Lower lobe of right lung (tissue), 2 donors: Measurements from ENCODE around the gene ABCC4. TPM values are rescaled to one million over a fixed set of nuclear protein-coding genes. Genes with fewer than 3 reads are reported as not detected.
A peak's percentile ranks its signal among the peaks of the same experiment; 100 is the strongest.

Experiments used
- ATAC-seq, 2 donors: fragments of 200-7000 bp; cut with Tn5 transposase; one replicate each; pipeline ENCODE4 v1.9.1; 2020 to 2022; ENCODE audit warnings: mild to moderate bottlenecking in 2 of 2, moderate library complexity in 2 of 2
- DNase-seq: peaks from one replicate; pipeline ENCODE4 v3.0.0-alpha.2; 2020
- H3K27ac ChIP-seq: fragments of 200-600 bp; one replicate; pipeline ENCODE4 v1.8.0; 2022
- H3K27me3 ChIP-seq: fragments of 200-600 bp; one replicate; pipeline ENCODE4 v1.8.0; 2022; ENCODE audit warnings: low read depth
- H3K36me3 ChIP-seq: fragments of 200-600 bp; one replicate; pipeline ENCODE4 v1.8.0; 2022; ENCODE audit warnings: mild to moderate bottlenecking
- H3K4me1 ChIP-seq: fragments of 200-600 bp; one replicate; pipeline ENCODE4 v1.8.0; 2022
- H3K4me3 ChIP-seq: fragments of 200-600 bp; one replicate; pipeline ENCODE4 v1.8.0; 2022; ENCODE audit warnings: mild to moderate bottlenecking
- H3K9me3 ChIP-seq: fragments of 200-600 bp; one replicate; pipeline ENCODE4 v1.8.0; 2022
- intact Hi-C: fragments of 100-400 bp; cut with DNase I; formaldehyde crosslinking; loops from one replicate; pipeline ENCODE4 v1.11.0; 2022
- total RNA-seq: library from RNA; stranded (reverse); fragmentation: NEBNext Ultra II Directional; extraction: Animal tissue kit (Norgen Biotek cat#: 25700); gene quantifications from one replicate; pipeline ENCODE4 v1.2.1, GENCODE V29; 2021
- TF ChIP-seq, protein P1 (sequence below): fragments of 200-600 bp; IDR thresholded peaks from one replicate; pipeline ENCODE4 v1.8.0; 2022; ENCODE audit warnings: antibody characterized with exemption, mild to moderate bottlenecking
- donor health status: DM: no; HTN: yes; CAD: no; lungs with severe emphysema.

Gene ABCC4
- total RNA-seq, 1 donor from 2014 or later: 32.2 TPM

DNA sequence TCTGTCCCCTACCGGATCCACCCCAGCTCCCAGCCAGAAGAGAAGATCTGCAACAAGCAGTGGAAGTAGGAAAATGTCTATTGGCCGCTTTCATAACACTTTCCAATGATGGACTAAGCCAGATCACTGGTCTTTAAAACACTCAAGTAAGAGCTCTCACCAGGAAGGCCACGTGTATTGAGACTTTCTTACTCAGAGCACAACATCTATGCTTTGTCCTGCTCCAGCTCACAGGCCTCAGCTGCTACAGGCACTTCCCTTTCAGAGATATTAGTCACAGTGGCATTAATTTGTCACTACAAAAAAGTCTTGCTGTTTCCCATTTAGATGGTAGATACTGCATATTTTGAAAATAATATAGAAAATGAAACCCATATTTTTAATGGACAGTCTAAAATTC is 164.2 kb downstream of the ABCC4 start:
- intact Hi-C loops: no loop called here
- DNase-seq (no peak), ATAC-seq (no peak)
- Histone ChIP-seq H3K36me3 (peaks cover 5% of the 10 kb centered on the region), H3K27ac (peak overlapping the region; percentile 7), H3K9me3 (no peaks in the 10 kb centered on the region), H3K4me1 (no peaks in the 10 kb centered on the region), H3K27me3 (no peaks in the 10 kb centered on the region), H3K4me3 (no peak overlapping the region)
- TF ChIP-seq, protein P1, sequence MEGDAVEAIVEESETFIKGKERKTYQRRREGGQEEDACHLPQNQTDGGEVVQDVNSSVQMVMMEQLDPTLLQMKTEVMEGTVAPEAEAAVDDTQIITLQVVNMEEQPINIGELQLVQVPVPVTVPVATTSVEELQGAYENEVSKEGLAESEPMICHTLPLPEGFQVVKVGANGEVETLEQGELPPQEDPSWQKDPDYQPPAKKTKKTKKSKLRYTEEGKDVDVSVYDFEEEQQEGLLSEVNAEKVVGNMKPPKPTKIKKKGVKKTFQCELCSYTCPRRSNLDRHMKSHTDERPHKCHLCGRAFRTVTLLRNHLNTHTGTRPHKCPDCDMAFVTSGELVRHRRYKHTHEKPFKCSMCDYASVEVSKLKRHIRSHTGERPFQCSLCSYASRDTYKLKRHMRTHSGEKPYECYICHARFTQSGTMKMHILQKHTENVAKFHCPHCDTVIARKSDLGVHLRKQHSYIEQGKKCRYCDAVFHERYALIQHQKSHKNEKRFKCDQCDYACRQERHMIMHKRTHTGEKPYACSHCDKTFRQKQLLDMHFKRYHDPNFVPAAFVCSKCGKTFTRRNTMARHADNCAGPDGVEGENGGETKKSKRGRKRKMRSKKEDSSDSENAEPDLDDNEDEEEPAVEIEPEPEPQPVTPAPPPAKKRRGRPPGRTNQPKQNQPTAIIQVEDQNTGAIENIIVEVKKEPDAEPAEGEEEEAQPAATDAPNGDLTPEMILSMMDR: no peak

DNA sequence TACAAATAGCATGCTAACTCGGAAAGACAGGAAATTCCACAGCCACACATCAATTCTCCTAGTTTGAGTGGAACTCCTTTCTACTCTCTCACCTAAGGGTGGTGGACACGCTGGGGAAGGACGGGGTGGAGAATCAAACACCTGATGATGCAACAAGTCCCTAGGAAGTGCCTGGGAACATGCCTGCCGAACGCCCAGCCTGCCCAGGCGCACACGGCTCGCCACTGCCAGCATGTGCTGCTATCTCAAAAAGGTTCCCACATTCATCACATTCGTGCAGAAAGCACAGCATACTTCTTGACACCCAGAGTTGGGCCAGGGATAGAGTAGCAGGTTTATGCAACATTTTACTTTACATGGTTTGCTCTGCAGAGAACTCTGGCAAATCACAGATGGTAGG is 164.6 kb downstream of the ABCC4 start:
- intact Hi-C loops: no loop called here
- no peak for DNase-seq
- H3K4me3 ChIP-seq: no peak overlapping the region
- no peak for ATAC-seq
- TF ChIP-seq, protein P1: no peak
- H3K9me3 ChIP-seq: no peaks in the 10 kb centered on the region
- H3K4me1 ChIP-seq: no peaks in the 10 kb centered on the region
- peak overlapping the region; percentile 7 for H3K27ac ChIP-seq
- H3K27me3 ChIP-seq: no peaks in the 10 kb centered on the region
- H3K36me3 ChIP-seq: peaks cover 5% of the 10 kb centered on the region

DNA sequence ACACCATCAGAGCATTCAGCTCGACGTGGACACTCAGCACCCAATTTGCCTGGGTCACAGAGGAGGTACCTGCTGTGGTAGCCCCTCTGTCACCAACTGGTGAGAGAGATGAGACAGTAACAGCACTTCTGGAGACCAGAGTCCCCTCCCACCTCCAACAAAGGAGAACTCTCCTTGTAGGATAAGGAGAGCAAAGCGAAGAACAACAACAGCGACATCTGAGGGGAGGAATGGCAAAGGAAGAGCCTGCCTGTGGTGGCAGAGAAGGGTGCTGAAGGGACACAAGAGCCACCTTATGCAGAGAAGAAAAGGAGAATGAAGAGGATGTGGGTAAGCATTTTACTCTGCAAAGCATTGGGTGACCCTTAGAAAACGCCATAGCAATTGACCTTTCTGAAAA is 167.8 kb downstream of the ABCC4 start:
- TF ChIP-seq, protein P1: no peak
- H3K4me1 ChIP-seq: no peaks in the 10 kb centered on the region
- H3K4me3 ChIP-seq: no peak overlapping the region
- DNase-seq: no peak
- no peak overlapping the region for H3K27ac ChIP-seq
- no peaks in the 10 kb centered on the region for H3K9me3 ChIP-seq
- intact Hi-C loops: no loop called here
- no peak for ATAC-seq
- no peaks in the 10 kb centered on the region for H3K27me3 ChIP-seq
- H3K36me3 ChIP-seq: no peaks in the 10 kb centered on the region

DNA sequence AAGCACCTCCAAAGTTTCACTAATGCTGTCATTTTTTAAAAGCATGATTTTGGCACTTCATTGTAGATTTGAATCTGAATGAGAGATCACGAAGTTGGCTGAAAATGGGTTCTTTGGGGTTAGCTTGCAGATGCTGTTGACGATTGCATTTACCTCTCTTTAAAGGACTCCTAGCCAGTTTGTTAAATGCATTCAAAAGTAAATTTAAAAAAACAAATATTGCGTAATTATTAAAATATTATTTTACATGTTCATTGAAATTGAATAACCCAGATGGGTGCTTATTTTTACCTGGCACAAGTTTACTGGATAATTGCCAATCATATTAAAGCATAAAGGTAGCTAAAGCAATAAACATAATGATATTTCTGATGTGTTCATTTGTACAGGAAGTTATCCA is 172.2 kb downstream of the ABCC4 start:
- Histone ChIP-seq H3K27me3 (no peaks in the 10 kb centered on the region), H3K9me3 (no peaks in the 10 kb centered on the region), H3K4me3 (no peak overlapping the region), H3K27ac (no peak overlapping the region), H3K4me1 (no peaks in the 10 kb centered on the region), H3K36me3 (no peaks in the 10 kb centered on the region)
- TF ChIP-seq, protein P1: no peak
- DNase-seq (no peak), ATAC-seq (no peak)
- intact Hi-C loops: no loop called here

DNA sequence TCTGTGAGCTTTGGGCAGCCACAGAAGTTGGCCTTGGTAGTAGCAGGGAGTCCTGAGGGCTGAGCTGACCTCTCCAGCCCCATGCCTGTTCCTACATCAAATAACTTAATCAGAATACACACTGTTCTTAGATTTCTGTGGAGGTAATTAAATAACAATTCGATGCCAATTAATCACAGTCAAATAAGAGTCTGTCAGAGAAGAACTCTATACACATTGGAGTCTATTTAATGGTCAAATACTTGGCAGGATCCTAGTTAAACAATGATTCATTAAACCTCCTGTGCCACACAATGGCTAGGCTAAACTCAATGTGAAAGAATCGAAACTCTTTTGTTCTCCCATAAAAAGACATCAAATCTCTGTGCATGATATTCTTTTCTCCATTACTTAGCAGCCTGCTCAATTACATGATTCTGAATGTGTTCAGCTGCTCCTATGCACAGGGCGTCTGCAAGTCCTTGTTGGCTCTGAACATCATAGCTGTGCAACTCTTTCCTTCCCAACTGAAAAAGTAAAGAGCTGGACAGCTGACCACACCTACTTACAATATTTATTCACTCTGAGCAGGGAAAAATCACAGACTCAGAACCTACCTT is 173.1 kb downstream of the ABCC4 start:
- H3K27me3 ChIP-seq: no peaks in the 10 kb centered on the region
- TF ChIP-seq, protein P1: no peak
- intact Hi-C loops: no loop called here
- no peaks in the 10 kb centered on the region for H3K4me1 ChIP-seq
- no peak for DNase-seq
- ATAC-seq: peak in 1 of 2 donors; percentile 44
- no peak overlapping the region for H3K27ac ChIP-seq
- H3K4me3 ChIP-seq: no peak overlapping the region
- H3K9me3 ChIP-seq: no peaks in the 10 kb centered on the region
- H3K36me3 ChIP-seq: no peaks in the 10 kb centered on the region
